GDM1 (cell line): ENCODE data around the gene ZNF764.
"Not testable (repeated sequence)": the region's sequence is repeated elsewhere in the genome, so short reads cannot be mapped to it uniquely, and the experiment has no call there.

Experiments used
- DNase-seq: peaks from one replicate; lab custom pipeline; 2025; lab: John Stamatoyannopoulos, UW

Gene ZNF764

DNA sequence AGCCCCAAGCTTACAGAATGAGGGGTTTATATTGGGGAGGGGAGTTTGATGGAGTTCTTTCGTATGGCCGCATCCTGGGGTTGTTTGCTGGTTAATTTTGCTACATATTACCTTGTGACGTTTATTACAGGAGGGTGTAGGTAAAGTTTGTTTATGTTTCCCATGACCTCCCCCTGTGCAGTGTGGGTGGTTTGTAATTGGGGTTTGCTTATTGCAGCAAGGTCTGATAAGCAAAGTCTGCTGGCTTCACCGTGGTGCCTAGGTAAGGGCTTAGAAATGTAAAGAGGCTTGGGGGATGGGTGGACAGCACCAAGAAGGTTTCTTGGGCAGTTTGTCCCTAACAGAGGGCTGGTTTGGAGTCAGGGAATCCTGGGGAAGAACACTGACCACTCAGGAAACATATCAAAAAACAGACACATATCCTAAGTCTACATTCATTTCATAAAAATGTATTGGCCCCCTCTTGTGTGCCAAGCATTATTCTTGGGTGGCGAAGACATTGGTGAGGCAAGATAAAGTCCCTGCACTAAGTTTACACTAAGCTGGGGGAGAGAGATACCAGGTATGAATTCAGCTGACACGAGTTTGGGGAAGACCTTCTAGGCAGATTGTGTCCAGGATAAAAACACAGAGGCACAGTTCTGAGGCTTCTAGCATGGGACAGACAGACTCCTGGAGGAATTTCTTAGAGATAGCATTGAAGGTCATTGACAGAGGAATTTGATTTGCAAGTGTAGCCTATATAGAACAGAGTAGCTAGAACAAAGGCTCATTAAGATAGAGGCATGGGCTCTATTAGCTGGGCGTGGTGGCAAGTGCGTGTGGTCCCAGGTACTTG, 9.5 kb downstream of the ZNF764 start:
- no peak for DNase-seq

DNA sequence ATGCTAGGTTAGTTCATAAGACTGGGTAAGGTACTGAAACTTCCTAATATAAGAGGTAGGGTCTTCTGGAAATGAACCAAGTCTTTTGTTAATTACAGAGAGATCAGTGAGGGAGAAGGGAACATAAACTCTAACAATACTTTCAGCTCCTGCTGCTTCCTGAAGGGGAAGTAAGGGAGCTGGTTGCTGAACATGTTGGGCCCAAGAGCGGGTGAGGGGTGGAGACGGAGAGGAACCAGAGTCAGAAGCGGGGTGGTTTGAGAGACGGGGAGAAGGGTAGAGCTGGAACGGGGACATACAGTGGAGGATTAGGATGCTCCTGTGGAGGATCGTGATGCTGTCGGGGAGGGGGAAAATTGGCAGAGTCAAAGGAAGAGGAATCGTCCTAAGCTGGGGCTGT, 12.1 kb downstream of the ZNF764 start:
- DNase-seq = peak; percentile 21

DNA sequence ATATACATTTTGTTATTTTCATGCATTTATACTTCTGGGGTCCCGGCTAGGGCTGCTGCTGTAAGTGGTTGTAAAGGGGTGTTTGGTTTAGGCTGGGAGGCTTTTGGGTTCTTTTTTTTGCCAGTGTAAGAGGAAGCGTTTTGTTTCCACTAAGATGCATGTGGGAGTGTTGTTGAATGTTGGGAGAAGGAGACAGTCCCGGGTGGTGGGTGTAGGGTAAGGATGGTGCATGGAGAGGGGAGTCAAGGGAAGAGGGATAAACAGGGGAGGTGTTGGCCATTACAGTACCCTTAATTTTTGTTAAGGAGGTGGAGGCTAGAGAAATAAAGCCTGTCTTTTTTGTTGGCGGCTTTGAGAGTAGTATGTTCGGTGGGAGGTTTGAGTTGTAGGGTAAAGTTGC, 15.1 kb downstream of the ZNF764 start:
- no peak for DNase-seq

DNA sequence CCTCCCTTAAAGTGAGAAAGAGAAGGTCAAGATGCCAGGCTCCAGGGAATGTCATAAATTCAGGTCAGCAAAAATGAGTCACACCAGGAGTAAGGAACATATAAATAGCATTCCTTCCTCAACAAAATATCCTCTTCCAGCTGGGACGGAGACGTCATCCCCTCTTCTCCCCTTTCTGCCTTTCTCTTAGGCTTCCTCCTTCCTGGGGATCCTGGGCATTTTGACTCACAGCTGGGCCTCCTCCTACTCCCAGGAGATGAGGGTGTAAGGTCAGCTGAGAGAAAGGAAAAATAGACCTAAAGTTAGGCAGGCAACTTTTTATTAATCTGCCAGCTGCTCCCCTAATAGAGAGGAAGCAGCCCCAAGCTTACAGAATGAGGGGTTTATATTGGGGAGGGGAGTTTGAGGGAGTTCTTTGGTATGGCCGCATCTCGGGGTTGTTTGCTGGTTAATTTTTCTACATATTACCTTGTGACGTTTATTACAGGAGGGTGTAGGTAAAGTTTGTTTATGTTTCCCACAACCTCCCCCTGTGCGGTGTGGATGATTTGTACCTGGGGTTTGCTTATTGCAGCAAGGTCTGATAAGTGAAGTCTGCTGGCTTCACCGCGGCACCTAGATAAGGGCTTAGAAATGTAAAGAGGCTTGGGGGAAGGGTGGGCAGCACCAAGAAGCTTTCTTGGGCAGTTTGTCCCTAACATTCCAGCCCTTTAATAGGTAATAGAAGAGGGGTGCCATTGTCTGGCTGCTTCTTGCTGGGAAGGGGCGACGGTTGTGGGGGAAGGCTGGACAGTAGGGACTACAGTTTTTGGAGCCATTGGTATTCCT, 16.5 kb downstream of the ZNF764 start:
- no peak for DNase-seq

DNA sequence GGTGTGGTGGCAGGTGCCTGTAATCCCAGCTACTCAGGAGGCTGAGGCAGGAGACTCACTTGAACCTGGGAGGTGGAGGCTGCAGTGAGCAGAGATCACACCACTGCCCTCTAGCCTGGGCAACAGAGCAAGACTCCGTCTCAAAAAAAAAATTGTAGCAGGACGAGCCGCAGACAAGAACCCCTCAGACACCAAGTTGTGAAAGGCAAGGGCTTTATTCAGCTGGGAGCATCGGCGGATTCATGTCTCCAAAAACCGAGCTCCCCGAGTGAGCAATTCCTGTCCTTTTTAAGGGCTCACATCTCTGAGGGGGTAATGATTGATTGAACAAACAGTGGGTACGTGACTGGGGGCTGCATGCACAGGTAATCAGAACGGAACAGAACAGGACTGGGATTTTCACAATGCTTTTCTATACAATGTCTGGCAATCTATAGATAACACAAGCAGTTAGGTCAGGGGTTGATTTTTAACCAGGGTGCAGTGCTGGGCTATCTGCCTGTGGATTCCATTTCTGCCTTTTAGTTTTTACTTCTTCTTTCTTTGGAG, 17.2 kb downstream of the ZNF764 start:
- DNase-seq = not testable (repeated sequence)

DNA sequence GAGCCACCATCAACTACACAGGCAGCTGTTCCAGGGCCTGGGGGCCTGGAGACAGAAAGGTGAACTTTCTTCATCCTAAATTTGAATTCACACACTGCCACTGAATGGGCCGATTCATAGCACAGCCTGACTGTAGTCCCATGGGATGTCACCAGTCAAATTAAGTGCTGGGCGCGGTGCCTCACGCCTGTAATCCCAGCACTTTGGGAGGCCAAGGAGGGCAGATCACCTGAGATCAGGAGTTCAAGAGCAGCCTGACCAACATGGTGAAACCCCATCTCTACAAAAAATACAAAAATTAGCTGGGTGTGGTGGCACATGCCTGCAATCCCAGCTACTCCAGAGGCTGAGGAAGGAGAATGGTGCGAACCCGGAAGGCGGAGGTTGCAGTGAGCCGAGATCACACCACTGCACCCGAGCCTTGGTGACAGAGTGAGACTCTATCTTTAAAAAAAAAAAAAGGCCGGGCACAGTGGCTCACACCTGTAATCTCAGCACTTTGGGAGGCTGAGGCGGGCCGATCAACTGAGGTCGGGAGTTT, 18.1 kb downstream of the ZNF764 start:
- DNase-seq = not testable (repeated sequence)

DNA sequence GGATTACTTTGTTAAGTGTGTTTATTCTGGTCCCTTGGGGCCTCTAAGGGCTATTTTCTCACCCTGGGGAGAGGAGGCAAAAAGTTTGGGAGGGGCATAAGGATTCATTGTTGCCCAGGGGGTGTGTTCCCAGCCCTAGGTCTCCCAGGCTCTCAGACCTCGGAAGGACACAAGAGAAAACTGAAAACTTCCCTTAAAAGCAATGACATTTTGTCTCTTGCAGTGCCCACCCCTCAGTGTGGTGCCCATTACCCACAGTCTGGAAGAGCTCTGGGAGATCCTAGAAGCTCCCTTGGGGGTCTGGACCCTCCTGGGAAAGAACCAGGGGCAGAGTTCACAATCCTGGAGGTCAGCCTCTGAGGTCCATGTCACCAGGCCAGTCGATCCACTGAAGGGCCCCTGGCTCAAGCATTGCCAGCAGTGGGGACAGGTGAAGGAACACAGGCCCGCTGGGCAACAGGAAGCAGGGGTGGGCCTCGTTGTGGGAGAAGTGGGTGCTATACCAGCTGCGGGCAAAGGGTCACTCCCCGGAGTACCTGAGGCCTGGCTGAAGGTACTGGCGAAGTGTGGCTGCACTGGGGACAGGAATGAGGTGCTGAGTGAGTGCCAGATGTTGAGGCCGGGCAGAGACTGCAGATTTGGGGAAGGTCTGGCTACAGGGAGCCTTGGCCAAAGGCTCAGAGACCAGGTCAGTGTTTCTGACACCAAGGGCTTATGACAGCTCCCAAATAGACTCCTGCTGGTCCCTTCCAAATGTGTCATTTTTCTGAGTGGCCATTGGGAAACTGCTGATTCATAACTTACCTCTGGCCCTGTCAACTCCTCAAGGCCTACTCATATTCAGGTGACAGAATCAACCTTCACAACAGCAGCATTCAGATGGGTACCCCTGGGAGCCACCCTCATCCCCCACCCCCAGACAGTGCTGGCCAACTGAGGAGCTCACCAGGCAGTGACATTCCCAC, 18.9 kb downstream of the ZNF764 start:
- no peak for DNase-seq

DNA sequence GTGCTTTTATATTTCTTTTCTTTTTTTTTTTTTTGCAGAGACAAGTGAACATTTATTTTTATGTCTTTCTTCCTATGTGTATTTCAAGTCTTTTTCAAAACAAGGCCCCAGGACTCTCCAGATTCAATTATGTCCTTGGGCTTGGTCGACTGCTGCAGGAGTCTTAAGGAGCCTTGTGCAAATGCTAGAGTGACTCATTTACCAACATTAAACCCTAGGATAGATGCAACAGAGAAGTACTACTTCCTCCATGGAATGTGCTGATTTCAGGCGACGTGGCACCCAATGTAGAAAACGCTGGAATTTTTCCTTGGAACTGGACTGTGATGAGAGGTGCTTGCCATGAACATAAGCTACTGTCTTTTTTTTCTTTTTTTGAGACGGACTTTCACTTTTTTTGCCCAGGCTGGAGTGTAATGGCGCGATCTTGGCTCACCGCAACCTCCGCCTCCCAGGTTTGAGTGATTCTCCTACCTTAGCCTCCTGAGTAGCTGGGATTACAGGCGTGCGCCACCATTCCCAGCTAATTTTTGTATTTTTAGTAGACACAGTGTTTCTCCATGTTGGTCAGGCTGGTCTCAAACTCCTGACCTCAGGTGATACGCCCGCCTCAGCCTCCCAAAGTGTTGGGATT, 21.7 kb downstream of the ZNF764 start:
- not testable (repeated sequence) for DNase-seq

DNA sequence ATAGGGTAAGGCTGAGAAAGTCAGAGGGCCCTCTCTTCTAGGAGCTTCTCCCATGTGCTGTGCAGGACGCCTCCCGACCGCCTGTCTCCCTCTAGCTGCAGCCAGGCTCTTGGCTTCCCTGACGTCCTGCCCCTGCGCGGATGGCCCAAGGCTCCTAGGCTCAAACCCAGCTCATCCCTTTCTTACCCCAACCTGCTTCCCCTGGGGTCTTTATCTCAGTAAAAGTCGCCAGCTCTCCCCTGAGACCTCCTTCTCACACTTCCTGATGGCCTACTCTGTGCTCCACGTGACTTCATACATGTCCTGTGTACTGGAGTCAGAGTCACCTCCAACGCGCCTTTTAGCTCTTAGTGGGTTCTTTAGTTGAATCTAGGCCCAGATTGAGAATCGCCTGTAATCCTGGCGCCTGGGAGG, 22.4 kb downstream of the ZNF764 start:
- peak; percentile 36 for DNase-seq

DNA sequence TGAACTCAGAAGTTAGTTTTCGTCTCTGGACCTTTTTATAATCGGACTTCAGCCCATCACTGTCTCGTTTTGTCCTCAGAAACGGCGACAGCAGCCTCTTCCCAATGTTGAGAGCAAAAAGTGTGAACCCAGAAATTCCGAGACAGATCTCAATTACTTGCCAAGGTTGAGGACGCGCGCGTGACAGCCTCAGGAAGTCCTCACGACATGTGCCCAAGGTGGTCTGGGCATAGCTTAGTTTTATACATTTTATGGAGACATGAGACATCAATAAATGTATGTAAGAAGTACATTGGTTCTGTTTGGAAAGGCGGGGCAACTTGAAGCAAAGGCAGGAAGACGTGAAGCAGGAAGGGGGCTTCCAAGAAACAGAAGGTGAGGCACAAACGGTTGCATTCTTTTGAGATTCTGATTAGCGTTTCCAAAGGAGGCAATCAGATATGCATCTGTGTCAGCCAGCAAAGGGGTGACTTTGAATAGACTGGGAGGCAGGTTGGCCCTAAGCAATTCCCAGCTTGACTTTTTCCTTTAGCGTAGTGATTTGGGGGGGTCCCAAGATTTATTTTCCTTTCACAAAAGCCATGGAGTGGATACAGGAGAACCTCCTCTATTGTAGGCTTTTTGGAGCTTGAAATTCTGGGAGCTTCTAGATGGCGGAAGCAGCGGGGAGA, 22.9 kb downstream of the ZNF764 start:
- DNase-seq = no peak

DNA sequence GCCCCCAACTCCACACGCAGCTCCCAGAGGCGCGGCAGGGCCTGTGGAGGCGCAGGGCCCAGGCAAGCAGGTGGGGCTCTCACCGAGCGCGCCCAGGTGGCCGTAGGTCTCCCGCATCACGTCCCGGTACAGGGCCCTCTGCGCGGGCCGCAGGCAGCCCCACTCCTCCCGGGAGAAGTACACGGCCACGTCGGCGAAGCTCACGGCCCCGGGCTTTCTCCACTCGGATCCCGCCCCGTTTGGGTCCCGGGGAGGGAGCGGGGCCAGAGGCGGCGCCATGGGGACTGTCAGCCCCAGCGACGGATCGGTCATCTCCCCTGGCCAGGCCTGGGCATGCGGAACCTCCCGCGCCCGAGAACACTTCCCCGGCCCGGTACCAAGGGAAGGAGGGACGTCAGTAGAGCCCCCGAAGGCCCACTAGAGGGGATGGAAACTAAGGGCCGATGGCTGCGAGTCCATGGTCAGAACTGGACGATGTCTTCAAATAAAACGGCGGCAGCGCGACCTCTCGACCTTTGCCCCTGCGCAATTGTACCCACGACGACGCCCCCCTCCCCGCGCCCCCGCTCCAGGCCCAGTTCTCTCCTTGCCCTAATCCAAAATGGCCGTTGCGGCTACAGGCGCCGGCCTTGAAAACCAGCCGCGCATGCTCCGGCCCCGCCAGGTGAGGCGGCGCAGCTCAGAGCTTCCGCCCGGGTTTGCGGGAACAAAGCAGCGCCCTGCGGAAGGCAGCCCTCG, 23.6 kb downstream of the ZNF764 start, which contains the start of gene ZNF747:
Gene ZNF747, minus strand, starts transcription at position 491 of the 738 bp plus-strand sequence. Its CDS starts 179 bp downstream, at position 312.
- peak; percentile 84 for DNase-seq

DNA sequence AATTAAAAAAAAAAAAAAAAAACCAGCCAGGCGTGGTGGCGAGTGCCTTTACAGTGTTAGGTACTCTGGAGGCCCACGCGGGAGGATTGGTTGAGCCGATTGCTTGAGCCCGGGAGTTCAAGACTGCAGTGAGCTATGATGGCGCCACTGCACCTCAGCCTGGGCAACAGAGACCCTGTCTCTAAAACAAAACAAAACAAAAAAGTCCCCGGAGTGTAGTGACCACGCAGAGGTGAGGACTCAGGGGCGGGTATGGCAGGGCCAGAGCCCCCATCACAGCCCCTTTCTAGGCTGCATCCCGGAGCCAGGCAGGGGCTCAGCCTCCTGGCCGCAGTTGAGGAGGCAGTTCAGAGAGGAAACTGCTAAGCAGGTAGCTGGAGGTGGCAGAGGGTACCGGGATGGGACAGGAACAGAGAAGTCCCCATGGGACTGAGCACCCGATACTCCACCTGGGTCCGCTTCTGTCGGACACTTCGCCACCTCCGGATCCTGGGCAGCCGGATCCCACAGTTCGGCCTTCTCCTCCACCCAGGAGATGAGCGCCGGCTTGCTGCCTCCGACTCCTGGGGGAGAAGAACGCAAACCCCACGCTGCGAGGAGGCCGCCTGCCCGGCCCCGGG, 24.3 kb downstream of the ZNF764 start:
- no peak for DNase-seq

DNA sequence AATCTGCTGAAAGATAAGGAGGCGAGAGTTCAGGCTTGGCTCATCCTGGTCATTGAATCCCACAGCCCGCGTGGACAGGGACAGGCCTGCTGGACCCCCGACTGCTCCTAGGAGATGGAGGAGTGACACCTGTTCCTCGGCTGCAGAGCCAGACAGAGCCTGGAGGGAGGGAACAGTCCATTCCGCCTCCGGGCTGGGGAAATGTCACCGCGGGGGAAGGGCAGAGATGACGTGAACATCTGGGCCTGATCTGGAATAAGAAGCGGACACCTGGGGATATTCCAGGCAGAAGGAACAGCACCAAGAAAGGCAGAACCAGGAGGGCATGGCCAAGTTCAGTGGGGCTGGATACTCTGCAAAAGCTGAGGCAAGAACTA, 25.0 kb downstream of the ZNF764 start:
- DNase-seq = no peak

DNA sequence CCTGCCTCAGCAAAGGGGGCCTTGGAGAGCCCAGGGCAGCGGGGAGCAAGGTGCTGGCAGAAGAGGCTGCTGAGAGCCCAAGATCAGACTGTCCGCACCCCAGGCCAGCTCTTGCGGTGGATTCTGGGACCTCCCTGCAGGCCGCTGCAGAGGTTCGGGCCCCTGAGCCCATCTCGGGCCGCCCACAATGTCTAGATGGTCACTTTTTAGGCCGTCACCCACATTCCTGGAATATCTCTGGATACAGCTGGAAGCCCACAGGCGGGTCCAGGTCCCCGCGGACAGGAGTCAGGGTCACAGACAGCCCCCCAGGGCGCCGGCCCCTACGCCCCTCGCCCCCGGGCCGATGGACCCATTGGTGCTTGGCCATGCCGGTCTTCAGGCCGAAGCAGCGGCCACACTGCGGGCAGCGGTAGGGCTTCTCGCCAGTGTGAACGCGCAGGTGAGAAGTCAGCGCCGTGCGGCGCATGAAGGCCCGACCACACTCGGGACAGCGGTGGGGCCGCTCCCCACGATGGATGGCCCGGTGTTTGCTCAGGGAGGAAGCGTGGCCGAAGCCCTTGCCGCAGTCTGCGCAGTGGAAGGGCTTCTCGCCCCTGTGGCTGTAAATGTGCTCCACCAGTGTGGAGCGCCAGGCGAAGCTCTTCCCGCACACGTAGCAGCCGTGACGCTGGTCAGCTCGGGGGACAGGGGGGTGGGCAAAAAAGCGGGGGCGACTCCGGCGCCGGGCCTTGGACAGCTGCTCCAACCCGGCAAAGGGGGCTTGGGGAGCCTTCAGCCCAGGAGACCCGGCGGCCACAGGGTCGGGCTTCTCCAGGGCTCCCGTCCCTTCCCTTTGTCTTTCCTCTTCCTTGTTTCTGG, 25.7 kb downstream of the ZNF764 start:
- DNase-seq = no peak

DNA sequence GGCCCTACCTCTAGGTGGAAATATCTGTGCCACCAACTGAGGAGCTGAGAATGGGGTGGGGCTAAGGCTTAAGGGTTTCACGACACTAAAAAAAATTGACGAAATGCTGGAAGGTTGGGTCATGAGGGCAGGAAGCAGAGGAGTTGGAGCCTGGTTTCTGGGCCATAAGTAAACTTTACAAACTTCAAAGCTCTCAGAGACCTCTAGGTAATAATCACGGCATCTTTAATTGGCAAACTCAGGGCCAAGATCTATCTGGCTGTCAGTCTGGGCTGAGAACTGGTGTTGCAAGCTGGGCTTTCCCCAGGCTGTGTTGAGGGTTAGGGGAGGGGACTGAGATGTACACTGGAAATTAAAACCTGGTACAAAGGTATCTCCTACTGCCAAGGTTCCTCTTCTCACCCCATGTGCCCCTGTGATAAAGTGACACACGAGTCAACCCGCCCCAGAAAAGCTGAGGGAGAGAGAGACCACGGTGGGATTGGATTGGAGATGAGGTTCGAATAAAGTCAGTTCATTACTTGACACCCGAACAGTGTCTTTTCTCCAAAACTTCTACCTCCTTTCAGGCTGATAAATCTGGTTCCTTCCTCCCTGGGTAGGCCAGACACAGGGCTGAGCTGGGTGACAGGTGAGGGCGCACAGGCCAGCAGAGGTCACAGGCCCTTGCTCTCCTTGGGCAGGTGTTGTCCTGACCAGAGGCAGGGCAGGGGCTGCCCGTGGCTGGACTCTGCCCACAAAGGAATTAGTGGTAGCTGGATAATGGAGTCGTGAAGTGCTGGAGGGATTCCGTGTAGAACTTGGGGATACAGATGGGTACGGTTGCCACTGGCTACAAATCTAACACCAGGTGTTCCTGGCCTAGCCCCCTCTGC, 27.8 kb downstream of the ZNF764 start:
- no peak for DNase-seq

DNA sequence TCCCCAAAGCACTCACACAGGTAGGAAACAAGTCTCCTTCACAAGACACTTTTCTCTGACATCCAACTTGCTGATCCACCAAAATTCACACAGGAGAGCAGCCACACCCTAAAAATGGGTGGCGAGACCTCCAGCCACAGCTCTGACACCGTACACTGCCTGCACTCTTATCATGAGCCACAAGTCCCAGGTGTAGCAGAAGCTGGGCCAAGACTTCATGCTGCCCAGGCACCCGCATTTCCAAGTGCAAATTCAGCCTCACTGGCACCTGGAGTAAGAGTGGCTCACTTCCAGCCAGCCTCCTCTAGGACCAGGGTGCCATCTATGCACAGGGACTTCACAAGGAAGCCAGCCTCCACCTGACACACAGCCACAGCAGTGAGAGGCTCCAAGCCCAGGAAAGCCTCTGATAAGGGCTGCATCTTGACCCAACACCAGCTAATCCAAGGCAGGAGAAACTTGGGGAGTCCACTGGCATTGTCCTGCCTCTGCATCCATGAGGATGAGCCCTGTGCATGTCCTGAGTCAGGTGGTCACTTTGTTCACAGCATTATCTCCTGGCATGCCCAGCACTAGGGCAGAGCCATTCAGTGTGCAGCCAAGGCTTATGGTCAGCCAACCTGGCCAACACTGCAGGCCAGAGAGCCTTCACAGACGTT, 29.2 kb downstream of the ZNF764 start:
- DNase-seq = no peak
